Hepatocyte (in vitro differentiated cells): Measurements from ENCODE around the gene TMEM185A.
"Not testable (repeated sequence)": the region's sequence is repeated elsewhere in the genome, so short reads cannot be mapped to it uniquely, and the experiment has no call there.

Experiments
- EZH2phosphoT487 ChIP-seq: fragments of 200-600 bp; sonication (generic); IDR thresholded peaks from one replicate; pipeline ENCODE4 v1.6.1; 2018; ENCODE audit warnings: antibody characterized with exemption, mild to moderate bottlenecking, low read depth, moderate library complexity; ENCODE audit not compliant: unreplicated experiment, severe bottlenecking
- TF ChIP-seq, protein P1 (sequence below): fragments of 200-600 bp; sonication (generic); IDR thresholded peaks from 2 replicates; pipeline ENCODE4 v1.5.1; 2016; ENCODE audit warnings: antibody characterized with exemption, mild to moderate bottlenecking; ENCODE audit not compliant: poor library complexity

- TF ChIP-seq, protein P1, sequence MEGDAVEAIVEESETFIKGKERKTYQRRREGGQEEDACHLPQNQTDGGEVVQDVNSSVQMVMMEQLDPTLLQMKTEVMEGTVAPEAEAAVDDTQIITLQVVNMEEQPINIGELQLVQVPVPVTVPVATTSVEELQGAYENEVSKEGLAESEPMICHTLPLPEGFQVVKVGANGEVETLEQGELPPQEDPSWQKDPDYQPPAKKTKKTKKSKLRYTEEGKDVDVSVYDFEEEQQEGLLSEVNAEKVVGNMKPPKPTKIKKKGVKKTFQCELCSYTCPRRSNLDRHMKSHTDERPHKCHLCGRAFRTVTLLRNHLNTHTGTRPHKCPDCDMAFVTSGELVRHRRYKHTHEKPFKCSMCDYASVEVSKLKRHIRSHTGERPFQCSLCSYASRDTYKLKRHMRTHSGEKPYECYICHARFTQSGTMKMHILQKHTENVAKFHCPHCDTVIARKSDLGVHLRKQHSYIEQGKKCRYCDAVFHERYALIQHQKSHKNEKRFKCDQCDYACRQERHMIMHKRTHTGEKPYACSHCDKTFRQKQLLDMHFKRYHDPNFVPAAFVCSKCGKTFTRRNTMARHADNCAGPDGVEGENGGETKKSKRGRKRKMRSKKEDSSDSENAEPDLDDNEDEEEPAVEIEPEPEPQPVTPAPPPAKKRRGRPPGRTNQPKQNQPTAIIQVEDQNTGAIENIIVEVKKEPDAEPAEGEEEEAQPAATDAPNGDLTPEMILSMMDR = not testable (repeated sequence)
- not testable (repeated sequence) for TF ChIP-seq EZH2phosphoT487
Measured at GRCh38 chrX:149626829-149627228, 4.8 kb downstream of the TMEM185A start.
